ENCODE measurements around the gene TRIO. TPM values are rescaled to one million over a fixed set of nuclear protein-coding genes. Genes with fewer than 3 reads are reported as not detected.

Gene TRIO
- total RNA-seq, 2 experiments from 2014 or later: 9.2 to 11.3 TPM

DNA sequence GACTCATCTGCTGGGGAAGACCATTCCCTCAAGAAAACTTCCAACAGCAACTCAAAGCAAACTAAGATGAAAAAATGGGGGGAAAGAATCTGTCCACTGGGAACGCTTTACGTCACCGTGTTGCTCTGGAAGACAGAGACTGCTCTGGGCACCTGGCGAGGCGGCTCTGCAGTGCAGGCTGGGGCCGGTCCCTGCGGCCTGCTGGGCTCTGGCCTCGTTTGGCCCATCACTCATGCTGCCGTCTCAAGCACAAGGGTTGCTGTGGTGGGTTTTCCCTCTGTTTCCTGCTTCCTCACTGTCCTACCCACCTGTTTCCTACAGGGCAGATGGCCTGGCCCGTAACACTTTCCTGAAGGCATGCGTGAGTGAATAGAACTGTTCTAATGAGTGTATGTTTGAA is 345.6 kb downstream of the TRIO start:
- no peak overlapping the region for H3K27ac Mint-ChIP-seq
- peaks cover 4% of the 10 kb centered on the region for H3K4me1 Mint-ChIP-seq
- ChIA-PET CTCF (no interaction called here), POLR2A (no interaction called here)
- DNase-seq (no peak), ATAC-seq (no peak)
- intact Hi-C loops (cut with DNase I, micrococcal nuclease): no loop called here
- peaks cover 2% of the 10 kb centered on the region for H3K9me3 Mint-ChIP-seq (ENCODE audit: low read depth)
- H3K27me3 Mint-ChIP-seq: no peaks in the 10 kb centered on the region
- H3K36me3 Mint-ChIP-seq (ENCODE audit: low read depth): peaks cover 4% of the 10 kb centered on the region
- H3K4me3 Mint-ChIP-seq: no peak overlapping the region

GRCh38 chr5:14489643-14490042 is 346.5 kb downstream of the TRIO start:
- Mint-ChIP-seq H3K27me3 (no peaks in the 10 kb centered on the region), H3K4me1 (peaks cover 2% of the 10 kb centered on the region), H3K27ac (no peak overlapping the region), H3K36me3 (ENCODE audit: low read depth) (peaks cover 4% of the 10 kb centered on the region), H3K4me3 (no peak overlapping the region), H3K9me3 (ENCODE audit: low read depth) (peaks cover 2% of the 10 kb centered on the region)
- intact Hi-C loops (cut with DNase I, micrococcal nuclease): no loop called here
- DNase-seq (no peak), ATAC-seq (no peak)
- CTCF ChIA-PET: interaction anchor here (1.4 kb wide), 1 partner anchor 88 kb away, joined by 3 read pairs; no protein-coding TSS in a partner anchor
- POLR2A ChIA-PET: no interaction called here

DNA sequence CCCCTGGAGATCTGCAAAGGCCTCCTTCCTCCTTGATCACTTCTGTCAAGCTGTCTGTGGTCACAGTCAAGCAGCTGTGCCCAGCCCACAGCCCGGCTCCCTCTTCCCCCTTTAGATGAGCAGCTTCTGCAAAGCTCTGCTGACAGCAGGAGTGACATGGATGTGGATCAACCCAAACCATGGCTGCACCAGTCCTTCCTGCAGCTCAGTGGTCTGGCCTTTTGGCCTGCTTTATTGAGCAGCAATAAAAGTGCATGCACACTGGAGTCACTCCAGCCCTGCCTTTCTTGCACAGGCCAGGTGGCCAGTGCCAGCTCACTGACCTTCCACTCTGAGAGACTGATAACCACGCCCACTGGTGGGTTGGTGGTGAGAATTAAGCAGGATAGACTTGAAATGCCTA is 347.2 kb downstream of the TRIO start:
- no peak overlapping the region for H3K27ac Mint-ChIP-seq
- H3K4me1 Mint-ChIP-seq: no peaks in the 10 kb centered on the region
- ChIA-PET POLR2A (no interaction called here), CTCF (interaction anchor here (1.4 kb wide), 1 partner anchor 89 kb away, joined by 3 read pairs; no protein-coding TSS in a partner anchor)
- peaks cover 2% of the 10 kb centered on the region for H3K9me3 Mint-ChIP-seq (ENCODE audit: low read depth)
- intact Hi-C loops (cut with DNase I, micrococcal nuclease): no loop called here
- no peaks in the 10 kb centered on the region for H3K27me3 Mint-ChIP-seq
- DNase-seq (no peak), ATAC-seq (no peak)
- peaks cover 4% of the 10 kb centered on the region for H3K36me3 Mint-ChIP-seq (ENCODE audit: low read depth)
- H3K4me3 Mint-ChIP-seq: no peak overlapping the region

DNA sequence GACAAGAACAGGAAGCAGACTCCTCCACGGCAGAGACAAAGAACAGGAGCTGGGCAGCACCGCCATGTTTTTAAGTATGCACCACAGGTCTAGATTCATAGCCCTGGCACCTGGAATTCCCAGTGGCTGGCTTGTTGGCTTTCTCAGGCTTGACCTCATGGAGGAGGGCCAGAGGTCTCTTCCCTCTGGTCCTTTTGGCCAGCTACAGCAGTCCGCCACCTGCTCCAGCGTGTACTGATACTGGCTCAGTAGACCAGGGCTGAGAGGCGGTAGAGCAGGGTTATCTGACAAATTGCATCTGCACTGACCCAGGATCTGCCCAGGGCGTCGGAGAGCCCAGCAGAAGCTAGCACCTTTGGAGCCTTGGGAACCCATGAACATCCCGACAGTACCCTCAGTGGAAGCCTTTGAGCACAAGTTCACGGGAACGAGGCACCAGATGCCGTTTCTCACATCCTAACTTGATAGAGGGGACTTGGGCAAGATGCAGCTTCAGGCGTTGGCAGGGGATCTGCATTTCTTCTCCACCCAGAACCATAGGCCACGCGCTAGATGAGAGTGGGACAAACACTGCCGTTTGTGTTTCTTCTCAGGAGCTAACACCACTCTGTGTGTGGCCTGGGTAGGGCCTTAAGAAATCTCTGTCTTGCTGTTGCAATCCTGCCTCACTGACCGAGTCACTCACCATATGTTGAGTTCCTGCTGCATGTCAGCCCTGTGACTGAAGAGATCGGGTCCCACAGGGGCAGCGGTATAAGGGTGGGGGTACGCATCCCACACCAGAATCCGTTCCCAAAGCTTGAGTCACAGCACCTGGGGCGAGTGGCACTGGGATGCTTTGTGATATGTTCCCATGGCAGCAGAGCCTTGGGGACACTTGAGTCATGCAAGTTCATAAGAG is 348.1 kb downstream of the TRIO start:
- DNase-seq: no peak
- POLR2A ChIA-PET: no interaction called here
- H3K9me3 Mint-ChIP-seq (ENCODE audit: low read depth): peaks cover 2% of the 10 kb centered on the region
- H3K36me3 Mint-ChIP-seq (ENCODE audit: low read depth): peaks cover 2% of the 10 kb centered on the region
- ATAC-seq: no peak
- H3K27ac Mint-ChIP-seq: no peak overlapping the region
- no peaks in the 10 kb centered on the region for H3K27me3 Mint-ChIP-seq
- intact Hi-C loops (cut with DNase I, micrococcal nuclease): no loop called here
- H3K4me3 Mint-ChIP-seq: no peak overlapping the region
- CTCF ChIA-PET: no interaction called here
- no peaks in the 10 kb centered on the region for H3K4me1 Mint-ChIP-seq

- ChIA-PET POLR2A (no interaction called here), CTCF (no interaction called here)
- intact Hi-C loops (cut with DNase I, micrococcal nuclease): no loop called here
- DNase-seq (no peak), ATAC-seq (no peak)
- Mint-ChIP-seq H3K27me3 (no peaks in the 10 kb centered on the region), H3K27ac (no peak overlapping the region), H3K9me3 (ENCODE audit: low read depth) (peaks cover 2% of the 10 kb centered on the region), H3K36me3 (ENCODE audit: low read depth) (peaks cover 2% of the 10 kb centered on the region), H3K4me1 (no peaks in the 10 kb centered on the region), H3K4me3 (no peak overlapping the region)
These were observed 349.3 kb downstream of the TRIO start for GRCh38 chr5:14492331-14492964.

DNA sequence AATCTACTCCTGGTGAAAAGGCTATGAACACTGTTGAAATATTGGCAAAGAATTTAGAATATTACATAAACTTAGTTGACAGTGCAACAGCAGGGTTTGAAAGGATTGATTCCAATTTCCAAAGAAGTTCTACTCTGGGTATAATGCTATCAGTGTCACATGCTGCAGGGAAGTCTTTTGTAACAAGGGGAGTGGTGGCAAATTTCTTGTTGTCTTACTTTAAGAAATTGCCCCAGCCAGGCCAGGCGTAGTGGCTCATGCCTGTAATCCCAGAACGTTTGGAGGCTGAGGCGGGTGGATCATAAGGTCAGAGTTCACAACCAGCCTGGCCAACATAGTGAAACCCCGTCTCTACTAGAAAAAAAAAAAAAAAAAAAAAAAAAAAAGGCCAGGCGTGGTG is 352.2 kb downstream of the TRIO start:
- no peak overlapping the region for H3K27ac Mint-ChIP-seq
- DNase-seq (no peak), ATAC-seq (no peak)
- no peaks in the 10 kb centered on the region for H3K9me3 Mint-ChIP-seq (ENCODE audit: low read depth)
- no peaks in the 10 kb centered on the region for H3K4me1 Mint-ChIP-seq
- H3K27me3 Mint-ChIP-seq: no peaks in the 10 kb centered on the region
- H3K36me3 Mint-ChIP-seq (ENCODE audit: low read depth): no peaks in the 10 kb centered on the region
- ChIA-PET CTCF (no interaction called here), POLR2A (no interaction called here)
- intact Hi-C loops (cut with DNase I, micrococcal nuclease): no loop called here
- no peak overlapping the region for H3K4me3 Mint-ChIP-seq

GRCh38 chr5:14497311-14497710 is 354.2 kb downstream of the TRIO start:
- ChIA-PET CTCF (no interaction called here), POLR2A (no interaction called here)
- Mint-ChIP-seq H3K27me3 (no peaks in the 10 kb centered on the region), H3K4me3 (no peak overlapping the region), H3K27ac (no peak overlapping the region), H3K9me3 (ENCODE audit: low read depth) (no peaks in the 10 kb centered on the region), H3K36me3 (ENCODE audit: low read depth) (no peaks in the 10 kb centered on the region), H3K4me1 (no peaks in the 10 kb centered on the region)
- no peak for DNase-seq
- intact Hi-C loops (cut with DNase I, micrococcal nuclease): no loop called here
- ATAC-seq: no peak

- DNase-seq (no peak), ATAC-seq (no peak)
- no peak overlapping the region for H3K4me3 Mint-ChIP-seq
- no peak overlapping the region for H3K27ac Mint-ChIP-seq
- ChIA-PET CTCF (no interaction called here), POLR2A (no interaction called here)
- H3K4me1 Mint-ChIP-seq: no peaks in the 10 kb centered on the region
- no peaks in the 10 kb centered on the region for H3K27me3 Mint-ChIP-seq
- intact Hi-C loops (cut with DNase I, micrococcal nuclease): no loop called here
- no peaks in the 10 kb centered on the region for H3K9me3 Mint-ChIP-seq (ENCODE audit: low read depth)
- H3K36me3 Mint-ChIP-seq (ENCODE audit: low read depth): no peaks in the 10 kb centered on the region
These were observed 358.5 kb downstream of the TRIO start for GRCh38 chr5:14501353-14502293.

DNA sequence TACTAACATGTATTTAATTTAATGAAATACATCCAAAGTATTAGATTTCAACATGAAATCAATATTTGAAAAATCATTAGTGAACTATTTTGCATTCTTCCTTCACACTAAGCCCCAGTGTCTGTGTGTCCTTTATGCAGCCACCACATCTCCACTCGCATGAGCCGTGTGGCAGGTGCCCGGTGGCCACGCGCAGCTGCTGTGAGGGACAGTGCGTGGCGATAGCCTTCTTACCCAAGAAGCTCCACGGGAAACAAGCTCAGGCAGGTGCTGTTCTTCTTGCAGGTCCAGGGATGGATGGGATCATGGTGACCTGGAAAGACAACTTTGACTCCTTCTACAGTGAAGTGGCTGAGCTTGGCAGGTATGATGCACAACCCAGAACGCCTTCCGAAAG is 359.1 kb downstream of the TRIO start:
- H3K27ac Mint-ChIP-seq: no peak overlapping the region
- ATAC-seq (no peak), DNase-seq (no peak)
- H3K4me1 Mint-ChIP-seq: no peaks in the 10 kb centered on the region
- no peak overlapping the region for H3K4me3 Mint-ChIP-seq
- no peaks in the 10 kb centered on the region for H3K9me3 Mint-ChIP-seq (ENCODE audit: low read depth)
- CTCF ChIA-PET: no interaction called here
- intact Hi-C loops (cut with DNase I, micrococcal nuclease): no loop called here
- H3K27me3 Mint-ChIP-seq: no peaks in the 10 kb centered on the region
- POLR2A ChIA-PET: no interaction called here
- H3K36me3 Mint-ChIP-seq (ENCODE audit: low read depth): no peaks in the 10 kb centered on the region

DNA sequence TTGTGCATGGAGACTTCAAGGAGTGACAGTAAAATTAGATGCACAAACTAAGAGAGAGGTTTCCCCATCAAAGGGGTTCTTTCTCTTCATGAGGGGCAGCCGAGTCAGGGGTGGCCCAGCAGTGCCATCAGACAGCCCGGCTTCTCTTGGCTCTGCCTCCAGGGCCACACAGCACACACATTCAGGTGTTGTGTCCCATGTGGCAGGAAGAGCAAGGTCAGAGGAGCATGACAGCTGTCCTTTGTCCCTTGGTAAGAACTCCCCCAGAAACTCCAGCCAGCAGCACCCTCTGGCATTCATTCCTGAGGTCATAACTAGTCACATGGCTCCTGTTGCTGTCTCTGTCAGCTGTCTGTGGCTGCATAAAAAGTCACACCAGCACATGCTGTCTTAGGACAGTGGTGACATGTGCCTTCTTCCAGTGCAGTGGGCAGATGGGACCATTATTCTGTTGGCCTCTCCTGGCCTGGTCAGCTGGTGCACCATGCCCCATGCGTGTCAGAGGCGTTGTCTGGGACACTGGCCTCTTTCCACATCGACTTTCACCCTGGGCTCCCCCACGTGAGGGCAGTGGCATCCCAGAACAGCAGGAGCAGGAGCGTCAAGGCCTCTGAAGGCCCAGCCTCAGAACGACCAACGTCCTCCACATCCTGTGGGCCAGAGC is 360.0 kb downstream of the TRIO start:
- CTCF ChIA-PET: interaction anchor here (0.5 kb wide), 1 partner anchor 65 kb away, joined by 3 read pairs; no protein-coding TSS in a partner anchor
- Mint-ChIP-seq H3K9me3 (ENCODE audit: low read depth) (no peaks in the 10 kb centered on the region), H3K4me1 (no peaks in the 10 kb centered on the region), H3K4me3 (no peak overlapping the region), H3K27me3 (no peaks in the 10 kb centered on the region), H3K36me3 (ENCODE audit: low read depth) (no peaks in the 10 kb centered on the region), H3K27ac (no peak overlapping the region)
- POLR2A ChIA-PET: no interaction called here
- ATAC-seq (no peak), DNase-seq (no peak)
- intact Hi-C loops (cut with DNase I, micrococcal nuclease): no loop called here

DNA sequence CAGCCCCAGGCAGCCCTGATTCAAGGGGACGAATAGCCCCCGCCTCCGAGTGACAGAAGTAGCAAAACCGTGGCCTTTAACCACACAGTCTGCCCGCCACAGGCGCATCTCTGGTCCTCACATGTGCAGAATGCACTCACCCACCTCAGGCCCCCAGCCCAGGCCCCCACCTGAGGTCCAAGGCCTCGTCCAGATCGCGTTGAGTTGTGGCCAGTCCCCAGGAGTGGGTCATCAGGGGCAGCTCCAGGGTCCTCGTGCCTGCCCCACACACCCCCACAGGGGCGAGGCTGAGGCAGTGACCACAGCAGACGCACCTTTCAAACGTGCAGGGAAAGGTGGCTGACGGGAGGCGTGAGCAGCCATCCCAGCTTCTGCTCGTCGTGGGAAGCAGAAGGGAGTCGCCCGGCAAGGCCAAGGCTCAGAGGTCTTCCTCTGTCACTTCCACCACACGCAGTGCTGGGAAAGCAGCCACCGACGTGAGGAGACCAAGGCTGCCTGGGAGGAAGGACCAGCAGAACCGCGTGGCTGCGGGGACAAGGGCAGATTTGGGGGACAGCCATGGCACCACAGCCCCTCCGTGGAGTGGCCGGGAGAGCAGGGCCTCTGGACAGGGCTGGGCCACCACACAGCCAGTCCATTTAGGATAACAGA is 360.7 kb downstream of the TRIO start:
- intact Hi-C loops (cut with DNase I, micrococcal nuclease): no loop called here
- Mint-ChIP-seq H3K9me3 (ENCODE audit: low read depth) (no peaks in the 10 kb centered on the region), H3K27me3 (no peaks in the 10 kb centered on the region), H3K4me3 (no peak overlapping the region), H3K4me1 (no peaks in the 10 kb centered on the region), H3K36me3 (ENCODE audit: low read depth) (no peaks in the 10 kb centered on the region), H3K27ac (no peak overlapping the region)
- ATAC-seq (no peak), DNase-seq (no peak)
- POLR2A ChIA-PET: no interaction called here
- CTCF ChIA-PET: interaction anchor here (0.5 kb wide), 1 partner anchor 66 kb away, joined by 3 read pairs; no protein-coding TSS in a partner anchor
